ENCODE data around the gene SOD3.

Gene SOD3

DNA sequence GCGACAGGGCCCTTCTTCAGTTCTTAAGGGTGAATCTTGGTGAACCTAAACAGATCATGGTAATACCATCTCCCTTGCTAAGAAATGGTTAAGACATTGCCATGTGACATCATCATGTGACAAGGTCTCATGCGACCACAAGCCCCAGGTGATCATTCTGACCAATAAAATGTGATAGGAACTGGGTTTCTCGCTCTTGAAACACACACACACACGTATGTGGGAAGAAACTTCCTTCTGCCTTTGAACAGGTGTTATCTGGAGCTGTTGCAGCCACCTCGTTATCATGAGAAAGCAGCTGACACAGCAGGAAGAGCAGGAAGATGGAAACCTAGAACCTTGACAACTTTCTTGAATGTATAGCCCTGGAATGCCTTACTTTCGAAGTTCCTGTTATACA lies 10.2 kb downstream of the SOD3 start:
- Histone ChIP-seq H3K4me3 (ENCODE audit: low read depth, low read length) (no peak overlapping the region), H3K9me3 (ENCODE audit: control insufficient read depth, insufficient read depth, low read length) (no peaks in the 10 kb centered on the region), H3K27ac (ENCODE audit: low read depth, low read length) (no peak overlapping the region), H3K9ac (ENCODE audit: low read depth, low read length) (no peak overlapping the region), H3K36me3 (ENCODE audit: control insufficient read depth, insufficient read depth, low read length) (no peaks in the 10 kb centered on the region), H3K4me1 (ENCODE audit: control insufficient read depth, insufficient read depth, low read length) (peaks cover 13% of the 10 kb centered on the region; the same call in 1 of the 2 replicates), H3K27me3 (ENCODE audit: control insufficient read depth, insufficient read depth, low read length) (peaks cover 18% of the 10 kb centered on the region)

DNA sequence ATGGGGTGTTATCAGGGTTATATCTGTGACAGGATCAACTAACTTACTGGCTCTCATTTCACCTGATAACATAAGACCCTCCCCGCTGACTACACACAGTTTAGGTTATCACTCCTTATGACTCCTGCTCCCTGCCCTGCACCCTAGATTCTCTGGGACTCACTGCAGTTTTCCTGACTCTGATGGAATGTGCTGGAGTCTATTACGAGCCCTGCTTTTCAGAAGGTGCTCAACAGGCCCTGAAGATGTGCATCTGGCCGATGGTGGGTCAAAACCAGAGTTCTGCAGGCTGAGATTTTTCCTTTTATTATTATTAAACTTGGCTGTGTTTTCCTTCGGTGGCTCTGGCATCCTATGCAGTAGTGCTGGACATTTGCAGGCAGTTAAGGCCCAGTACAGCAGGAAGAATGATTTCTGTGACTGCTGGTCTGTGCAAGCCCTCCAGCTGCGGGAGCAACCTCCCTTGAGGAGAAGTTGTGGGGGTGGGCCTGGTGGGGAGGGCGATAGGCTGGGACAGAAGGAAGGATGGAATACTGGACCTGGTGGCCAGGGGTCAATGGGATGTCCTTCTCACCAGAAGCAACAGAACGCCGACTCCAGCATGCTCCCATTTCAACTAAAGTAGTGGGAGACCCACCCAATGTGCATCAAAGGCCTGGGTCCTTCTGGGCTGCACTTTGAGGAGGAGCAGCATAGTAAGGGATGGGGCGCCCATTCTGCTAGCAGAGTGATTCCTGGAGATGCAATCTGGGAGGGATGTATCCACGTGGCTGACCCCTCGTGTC lies 11.0 kb downstream of the SOD3 start:
- no peak overlapping the region for H3K9ac ChIP-seq (ENCODE audit: low read depth, low read length)
- H3K4me1 ChIP-seq (ENCODE audit: control insufficient read depth, insufficient read depth, low read length) = peaks cover 9% of the 10 kb centered on the region; the same call in 1 of the 2 replicates
- no peak overlapping the region for H3K4me3 ChIP-seq (ENCODE audit: low read depth, low read length)
- H3K27ac ChIP-seq (ENCODE audit: low read depth, low read length) = no peak overlapping the region
- H3K27me3 ChIP-seq (ENCODE audit: control insufficient read depth, insufficient read depth, low read length) = peaks cover 10% of the 10 kb centered on the region
- H3K36me3 ChIP-seq (ENCODE audit: control insufficient read depth, insufficient read depth, low read length) = no peaks in the 10 kb centered on the region
- H3K9me3 ChIP-seq (ENCODE audit: control insufficient read depth, insufficient read depth, low read length) = no peaks in the 10 kb centered on the region

- Histone ChIP-seq H3K4me1 (ENCODE audit: control insufficient read depth, insufficient read depth, low read length) (peaks cover 6% of the 10 kb centered on the region; the same call in 1 of the 2 replicates), H3K9ac (ENCODE audit: low read depth, low read length) (no peak overlapping the region), H3K27ac (ENCODE audit: low read depth, low read length) (no peak overlapping the region), H3K36me3 (ENCODE audit: control insufficient read depth, insufficient read depth, low read length) (no peaks in the 10 kb centered on the region), H3K27me3 (ENCODE audit: control insufficient read depth, insufficient read depth, low read length) (no peaks in the 10 kb centered on the region), H3K4me3 (ENCODE audit: low read depth, low read length) (no peak overlapping the region), H3K9me3 (ENCODE audit: control insufficient read depth, insufficient read depth, low read length) (no peaks in the 10 kb centered on the region)
These were observed 12.2 kb downstream of the SOD3 start for GRCh38 chr4:24807611-24808010.

DNA sequence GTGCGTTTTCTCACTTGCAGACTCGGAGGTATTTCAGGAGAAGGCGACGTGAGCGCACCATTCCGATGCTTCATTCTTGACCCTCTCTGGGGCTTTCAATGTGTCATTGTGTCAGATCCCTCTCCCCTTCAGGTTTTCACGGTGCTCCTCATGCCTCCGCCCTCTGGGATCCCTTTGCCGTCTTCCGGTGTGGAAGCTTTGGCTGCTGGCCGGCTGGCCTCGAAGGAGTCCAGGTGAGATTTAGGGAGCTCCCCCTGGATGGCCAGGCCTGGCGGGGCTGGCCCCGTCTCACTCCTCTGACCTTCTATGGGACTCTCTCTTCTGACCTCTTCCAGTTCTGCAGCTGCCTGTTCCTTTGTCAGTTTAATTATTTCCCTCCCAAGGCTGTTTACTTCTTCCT lies 12.9 kb downstream of the SOD3 start:
- Histone ChIP-seq H3K4me1 (ENCODE audit: control insufficient read depth, insufficient read depth, low read length) (peaks cover 6% of the 10 kb centered on the region; the same call in 1 of the 2 replicates), H3K27me3 (ENCODE audit: control insufficient read depth, insufficient read depth, low read length) (no peaks in the 10 kb centered on the region), H3K36me3 (ENCODE audit: control insufficient read depth, insufficient read depth, low read length) (no peaks in the 10 kb centered on the region), H3K27ac (ENCODE audit: low read depth, low read length) (no peak overlapping the region), H3K4me3 (ENCODE audit: low read depth, low read length) (no peak overlapping the region), H3K9ac (ENCODE audit: low read depth, low read length) (no peak overlapping the region), H3K9me3 (ENCODE audit: control insufficient read depth, insufficient read depth, low read length) (no peaks in the 10 kb centered on the region)

DNA sequence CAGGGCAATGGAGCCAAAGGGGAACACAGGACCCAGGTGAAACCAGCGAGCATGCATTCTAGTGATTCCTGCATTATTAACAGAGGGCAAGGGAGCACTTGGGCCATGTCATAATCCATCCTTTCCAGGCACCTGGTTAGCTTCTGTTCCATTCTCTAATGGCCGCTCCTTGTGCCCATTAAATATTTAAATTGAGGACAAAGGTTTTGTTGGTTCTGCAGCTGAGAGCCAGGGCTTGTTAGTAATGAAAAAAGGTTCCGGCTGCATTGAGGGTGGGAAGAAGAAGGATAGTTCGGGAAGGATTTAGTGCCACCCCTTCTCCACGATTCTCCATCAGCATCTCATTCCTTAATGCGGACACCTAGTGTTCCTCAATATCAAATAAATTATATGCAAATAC lies 13.6 kb downstream of the SOD3 start:
- Histone ChIP-seq H3K9me3 (ENCODE audit: control insufficient read depth, insufficient read depth, low read length) (no peaks in the 10 kb centered on the region), H3K4me1 (ENCODE audit: control insufficient read depth, insufficient read depth, low read length) (peaks cover 6% of the 10 kb centered on the region; the same call in 1 of the 2 replicates), H3K27me3 (ENCODE audit: control insufficient read depth, insufficient read depth, low read length) (no peaks in the 10 kb centered on the region), H3K9ac (ENCODE audit: low read depth, low read length) (no peak overlapping the region), H3K36me3 (ENCODE audit: control insufficient read depth, insufficient read depth, low read length) (no peaks in the 10 kb centered on the region), H3K27ac (ENCODE audit: low read depth, low read length) (no peak overlapping the region), H3K4me3 (ENCODE audit: low read depth, low read length) (no peak overlapping the region)

GRCh38 chr4:24809376-24809775 lies 14.0 kb downstream of the SOD3 start:
- H3K9me3 ChIP-seq (ENCODE audit: control insufficient read depth, insufficient read depth, low read length) = no peaks in the 10 kb centered on the region
- H3K4me1 ChIP-seq (ENCODE audit: control insufficient read depth, insufficient read depth, low read length) = peaks cover 6% of the 10 kb centered on the region; the same call in 1 of the 2 replicates
- no peak overlapping the region for H3K9ac ChIP-seq (ENCODE audit: low read depth, low read length)
- no peaks in the 10 kb centered on the region for H3K27me3 ChIP-seq (ENCODE audit: control insufficient read depth, insufficient read depth, low read length)
- no peak overlapping the region for H3K4me3 ChIP-seq (ENCODE audit: low read depth, low read length)
- no peak overlapping the region for H3K27ac ChIP-seq (ENCODE audit: low read depth, low read length)
- no peaks in the 10 kb centered on the region for H3K36me3 ChIP-seq (ENCODE audit: control insufficient read depth, insufficient read depth, low read length)

GRCh38 chr4:24809815-24810405 lies 14.5 kb downstream of the SOD3 start:
- Histone ChIP-seq H3K27ac (ENCODE audit: low read depth, low read length) (no peak overlapping the region), H3K9me3 (ENCODE audit: control insufficient read depth, insufficient read depth, low read length) (no peaks in the 10 kb centered on the region), H3K27me3 (ENCODE audit: control insufficient read depth, insufficient read depth, low read length) (no peaks in the 10 kb centered on the region), H3K9ac (ENCODE audit: low read depth, low read length) (no peak overlapping the region), H3K36me3 (ENCODE audit: control insufficient read depth, insufficient read depth, low read length) (no peaks in the 10 kb centered on the region), H3K4me1 (ENCODE audit: control insufficient read depth, insufficient read depth, low read length) (peaks cover 6% of the 10 kb centered on the region; the same call in 1 of the 2 replicates), H3K4me3 (ENCODE audit: low read depth, low read length) (no peak overlapping the region)

DNA sequence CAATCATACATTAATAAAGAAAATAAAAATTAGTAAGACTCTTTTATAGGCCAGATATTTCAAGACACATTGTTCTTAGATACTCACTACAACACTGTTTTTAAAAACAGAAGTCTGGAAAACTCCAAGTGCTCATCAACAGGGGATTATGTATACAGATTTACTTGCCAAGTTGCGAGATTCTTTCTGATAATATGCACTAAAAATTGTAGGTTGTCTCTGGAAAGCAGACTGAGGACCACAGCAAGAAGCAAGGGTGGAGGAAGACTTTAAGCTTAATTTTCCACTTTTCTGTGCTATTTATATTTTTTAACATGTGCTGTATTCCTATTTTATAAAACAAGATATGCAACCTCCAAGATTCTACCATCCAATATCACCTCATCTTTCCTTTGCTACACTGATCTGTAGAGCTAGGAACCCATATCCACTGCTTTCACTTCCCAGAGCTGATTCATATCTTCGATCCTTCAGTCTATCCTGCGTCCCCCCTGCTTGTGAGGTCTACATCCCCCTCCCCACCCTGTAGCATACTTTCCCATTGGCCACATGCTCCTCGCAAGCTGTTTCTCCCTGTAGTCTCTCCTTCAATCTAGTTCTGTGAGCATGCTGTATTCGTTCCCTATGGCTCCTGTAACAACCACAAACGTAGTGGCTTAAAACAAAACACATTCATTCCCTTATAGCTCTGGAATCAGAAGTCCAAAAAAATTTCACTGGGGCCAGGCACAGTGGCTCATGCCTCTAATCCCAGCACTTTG lies 15.7 kb downstream of the SOD3 start:
- no peaks in the 10 kb centered on the region; the same call in 1 of the 2 replicates for H3K4me1 ChIP-seq (ENCODE audit: control insufficient read depth, insufficient read depth, low read length)
- no peaks in the 10 kb centered on the region for H3K36me3 ChIP-seq (ENCODE audit: control insufficient read depth, insufficient read depth, low read length)
- no peaks in the 10 kb centered on the region for H3K27me3 ChIP-seq (ENCODE audit: control insufficient read depth, insufficient read depth, low read length)
- H3K9ac ChIP-seq (ENCODE audit: low read depth, low read length) = no peak overlapping the region
- no peaks in the 10 kb centered on the region for H3K9me3 ChIP-seq (ENCODE audit: control insufficient read depth, insufficient read depth, low read length)
- H3K4me3 ChIP-seq (ENCODE audit: low read depth, low read length) = no peak overlapping the region
- H3K27ac ChIP-seq (ENCODE audit: low read depth, low read length) = no peak overlapping the region

DNA sequence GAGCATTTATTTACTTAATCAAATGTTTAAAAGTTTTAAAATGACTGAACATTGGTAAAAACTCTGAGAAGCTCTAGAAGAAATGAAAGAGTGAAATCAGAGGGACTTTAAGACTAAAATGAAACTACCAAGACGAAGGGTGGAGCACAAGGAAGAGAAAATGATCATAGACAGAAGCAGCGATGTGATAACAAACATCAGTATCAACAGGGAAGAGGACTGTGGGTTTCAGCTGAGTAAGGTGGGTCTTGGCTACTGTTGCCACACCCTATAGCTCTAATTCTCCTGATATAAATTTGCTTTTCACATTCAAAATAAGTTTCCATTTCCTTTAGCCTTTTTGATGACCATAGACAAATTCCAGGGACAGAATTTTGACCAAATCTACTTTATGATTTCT lies 18.4 kb downstream of the SOD3 start:
- H3K27me3 ChIP-seq (ENCODE audit: control insufficient read depth, insufficient read depth, low read length) = no peaks in the 10 kb centered on the region
- no peak overlapping the region for H3K9ac ChIP-seq (ENCODE audit: low read depth, low read length)
- H3K9me3 ChIP-seq (ENCODE audit: control insufficient read depth, insufficient read depth, low read length) = no peaks in the 10 kb centered on the region
- no peak overlapping the region for H3K27ac ChIP-seq (ENCODE audit: low read depth, low read length)
- H3K36me3 ChIP-seq (ENCODE audit: control insufficient read depth, insufficient read depth, low read length) = no peaks in the 10 kb centered on the region
- H3K4me3 ChIP-seq (ENCODE audit: low read depth, low read length) = no peak overlapping the region
- no peaks in the 10 kb centered on the region; the same call in 1 of the 2 replicates for H3K4me1 ChIP-seq (ENCODE audit: control insufficient read depth, insufficient read depth, low read length)

GRCh38 chr4:24816797-24817196 lies 21.4 kb downstream of the SOD3 start:
- no peak overlapping the region for H3K4me3 ChIP-seq (ENCODE audit: low read depth, low read length)
- H3K27me3 ChIP-seq (ENCODE audit: control insufficient read depth, insufficient read depth, low read length) = no peaks in the 10 kb centered on the region
- no peaks in the 10 kb centered on the region for H3K9me3 ChIP-seq (ENCODE audit: control insufficient read depth, insufficient read depth, low read length)
- no peak overlapping the region for H3K27ac ChIP-seq (ENCODE audit: low read depth, low read length)
- H3K9ac ChIP-seq (ENCODE audit: low read depth, low read length) = no peak overlapping the region
- H3K36me3 ChIP-seq (ENCODE audit: control insufficient read depth, insufficient read depth, low read length) = no peaks in the 10 kb centered on the region
- no peaks in the 10 kb centered on the region for H3K4me1 ChIP-seq (ENCODE audit: control insufficient read depth, insufficient read depth, low read length)

- no peaks in the 10 kb centered on the region for H3K36me3 ChIP-seq (ENCODE audit: control insufficient read depth, insufficient read depth, low read length)
- H3K9me3 ChIP-seq (ENCODE audit: control insufficient read depth, insufficient read depth, low read length) = no peaks in the 10 kb centered on the region
- no peaks in the 10 kb centered on the region for H3K4me1 ChIP-seq (ENCODE audit: control insufficient read depth, insufficient read depth, low read length)
- no peak overlapping the region for H3K4me3 ChIP-seq (ENCODE audit: low read depth, low read length)
- H3K27ac ChIP-seq (ENCODE audit: low read depth, low read length) = no peak overlapping the region
- no peak overlapping the region for H3K9ac ChIP-seq (ENCODE audit: low read depth, low read length)
- H3K27me3 ChIP-seq (ENCODE audit: control insufficient read depth, insufficient read depth, low read length) = no peaks in the 10 kb centered on the region
These were observed 25.2 kb downstream of the SOD3 start for GRCh38 chr4:24820541-24820940.

Data from HUES48 (cell line).